Neutrophil (primary cell): ENCODE results near the gene ARL5C.
"Not testable (repeated sequence)": the region's sequence is repeated elsewhere in the genome, so short reads cannot be mapped to it uniquely, and the experiment has no call there.

ENCODE experiments used
- H3K27ac ChIP-seq: fragments of 200-600 bp; sonication (generic); 2 replicates; pipeline ENCODE4 v1.5.1; 2016; ENCODE audit warnings: mild to moderate bottlenecking, moderate library complexity
- H3K27me3 ChIP-seq: fragments of 200-600 bp; sonication (generic); 2 replicates; pipeline ENCODE4 v1.6.0; 2016; ENCODE audit warnings: mild to moderate bottlenecking
- H3K36me3 ChIP-seq: fragments of 200-600 bp; sonication (generic); 2 replicates; pipeline ENCODE4 v1.5.1; 2017
- H3K4me1 ChIP-seq, 2 experiments: fragments of 200-600 bp in 1 of 2; sonication (generic) in 1 of 2; 1 replicate in 1 of 2; 2 replicates in 1 of 2; pipeline versions ENCODE4 v1.5.1 to v1.6.1; 2013 to 2016; ENCODE audit warnings: low read depth in 1 of 2, low read length in 1 of 2, mild to moderate bottlenecking in 1 of 2, moderate library complexity in 1 of 2; ENCODE audit not compliant: control insufficient read depth in 1 of 2, insufficient read depth in 1 of 2
- H3K4me3 ChIP-seq, 2 experiments: fragments of 200-600 bp in 1 of 2; sonication (generic) in 1 of 2; 1 replicate in 1 of 2; 2 replicates in 1 of 2; pipeline ENCODE4 v1.5.1; 2013 to 2016; ENCODE audit warnings: low read depth in 1 of 2, low read length in 1 of 2, mild to moderate bottlenecking in 1 of 2, moderate library complexity in 1 of 2
- H3K9me3 ChIP-seq: fragments of 200-600 bp; sonication (generic); 2 replicates; pipeline ENCODE4 v1.5.1; 2016
- CTCF ChIP-seq: fragments of 200-600 bp; sonication (generic); IDR thresholded peaks from 2 replicates; pipeline ENCODE4 v1.5.1; 2016; ENCODE audit warnings: antibody characterized with exemption

Gene ARL5C

GRCh38 chr17:39170109-39170508 is 4.1 kb upstream of the ARL5C start:
- Histone ChIP-seq H3K9me3 (no peaks in the 10 kb centered on the region), H3K27me3 (peaks cover 41% of the 10 kb centered on the region), H3K27ac (no peak overlapping the region), H3K4me3 (no peak overlapping the region), H3K4me1 (peaks cover 10 to 20% of the 10 kb centered on the region in 2 experiments), H3K36me3 (no peaks in the 10 kb centered on the region)
- no peak for TF ChIP-seq CTCF

GRCh38 chr17:39169518-39169917 is 3.6 kb upstream of the ARL5C start:
- Histone ChIP-seq H3K4me1 (peaks cover 13 to 22% of the 10 kb centered on the region in 2 experiments), H3K4me3 (no peak overlapping the region), H3K27ac (no peak overlapping the region), H3K27me3 (peaks cover 45% of the 10 kb centered on the region), H3K9me3 (no peaks in the 10 kb centered on the region), H3K36me3 (no peaks in the 10 kb centered on the region)
- TF ChIP-seq CTCF, result no peak

- peaks cover 13 to 22% of the 10 kb centered on the region in 2 experiments for H3K4me1 ChIP-seq
- H3K36me3 ChIP-seq, result no peaks in the 10 kb centered on the region
- H3K27ac ChIP-seq, result no peak overlapping the region
- TF ChIP-seq CTCF, result no peak
- H3K27me3 ChIP-seq, result peaks cover 47% of the 10 kb centered on the region
- H3K9me3 ChIP-seq, result no peaks in the 10 kb centered on the region
- no peak overlapping the region for H3K4me3 ChIP-seq
Observed at GRCh38 chr17:39169101-39169500, 3.1 kb upstream of the ARL5C start.

GRCh38 chr17:39168503-39168902 is 2.5 kb upstream of the ARL5C start:
- H3K36me3 ChIP-seq, H3K27ac ChIP-seq, H3K4me3 ChIP-seq, H3K9me3 ChIP-seq: not testable (repeated sequence)
- Histone ChIP-seq H3K4me1 (peaks cover 13 to 22% of the 10 kb centered on the region in 2 experiments), H3K27me3 (peaks cover 47% of the 10 kb centered on the region)

- Histone ChIP-seq H3K27ac (no peak overlapping the region), H3K9me3 (no peaks in the 10 kb centered on the region), H3K36me3 (no peaks in the 10 kb centered on the region), H3K4me1 (peaks cover 13 to 22% of the 10 kb centered on the region in 2 experiments), H3K27me3 (peaks cover 47% of the 10 kb centered on the region), H3K4me3 (no peak overlapping the region)
- no peak for TF ChIP-seq CTCF
Observed at GRCh38 chr17:39167476-39167875, 1.5 kb upstream of the ARL5C start.

GRCh38 chr17:39166437-39167335 is 725 bp upstream of the ARL5C start:
- peaks cover 13 to 22% of the 10 kb centered on the region in 2 experiments for H3K4me1 ChIP-seq
- H3K27me3 ChIP-seq, result peaks cover 47% of the 10 kb centered on the region
- no peak overlapping the region for H3K27ac ChIP-seq
- TF ChIP-seq CTCF, result no peak
- H3K36me3 ChIP-seq, result no peaks in the 10 kb centered on the region
- H3K9me3 ChIP-seq, result no peaks in the 10 kb centered on the region
- H3K4me3 ChIP-seq, result no peak overlapping the region
